HG02759 (cell line): ENCODE data around the gene NUP37.
"Not testable (repeated sequence)": the region's sequence is repeated elsewhere in the genome, so short reads cannot be mapped to it uniquely, and the experiment has no call there.

Source experiments
- ATAC-seq: cut with Tn5 transposase; IDR thresholded peaks from one replicate; pipeline ENCODE4 v1.9.1; 2021; ENCODE audit warnings: mild to moderate bottlenecking, moderate library complexity; ENCODE audit not compliant: unreplicated experiment

NUP37 gene

GRCh38 chr12:102093319-102093718 is 26.6 kb downstream of the NUP37 start:
- no peak for ATAC-seq

GRCh38 chr12:102089228-102089835 is 30.6 kb downstream of the NUP37 start:
- ATAC-seq: not testable (repeated sequence)

GRCh38 chr12:102080842-102081241 is 39.1 kb downstream of the NUP37 start:
- ATAC-seq: no peak

DNA sequence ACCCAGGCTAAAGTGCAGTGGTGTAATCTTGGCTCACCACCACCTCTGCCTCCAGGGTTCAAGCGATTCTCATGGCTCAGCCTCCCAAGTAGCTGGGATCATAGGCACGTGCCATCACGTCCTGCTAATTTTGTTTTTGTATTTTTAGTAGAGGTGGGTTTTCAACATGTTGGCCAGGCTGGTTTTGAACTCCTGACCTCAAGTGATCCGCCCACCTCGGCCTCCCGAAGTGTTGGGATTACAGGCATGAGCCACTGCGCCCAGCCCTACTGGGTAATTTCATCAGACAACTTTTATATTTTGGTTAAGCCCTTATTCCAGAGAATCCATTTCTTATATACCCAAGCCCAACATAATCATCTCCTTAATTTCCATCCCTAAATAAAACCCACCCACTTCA is 47.8 kb downstream of the NUP37 start:
- ATAC-seq: not testable (repeated sequence)

DNA sequence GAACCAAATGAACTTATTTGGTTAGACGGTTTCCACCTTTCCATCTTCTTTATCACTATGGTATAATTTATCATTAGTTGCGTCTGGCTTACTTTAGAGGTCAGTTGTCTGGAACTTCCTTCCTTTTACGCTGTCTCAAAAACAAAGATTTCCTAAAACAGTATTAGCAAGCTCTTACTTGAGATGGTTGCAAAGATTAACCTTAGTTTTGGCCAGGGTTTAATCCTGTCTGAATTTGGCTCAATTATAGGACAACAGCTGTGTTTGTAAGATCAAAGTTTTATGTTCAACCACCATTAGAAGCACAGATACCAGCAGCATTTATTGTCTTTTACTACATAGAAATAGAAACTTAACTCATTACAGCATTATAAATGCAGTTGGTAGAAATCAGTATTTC is 50.2 kb downstream of the NUP37 start:
- no peak for ATAC-seq

GRCh38 chr12:102067574-102068258 is 52.2 kb downstream of the NUP37 start:
- ATAC-seq: no peak

DNA sequence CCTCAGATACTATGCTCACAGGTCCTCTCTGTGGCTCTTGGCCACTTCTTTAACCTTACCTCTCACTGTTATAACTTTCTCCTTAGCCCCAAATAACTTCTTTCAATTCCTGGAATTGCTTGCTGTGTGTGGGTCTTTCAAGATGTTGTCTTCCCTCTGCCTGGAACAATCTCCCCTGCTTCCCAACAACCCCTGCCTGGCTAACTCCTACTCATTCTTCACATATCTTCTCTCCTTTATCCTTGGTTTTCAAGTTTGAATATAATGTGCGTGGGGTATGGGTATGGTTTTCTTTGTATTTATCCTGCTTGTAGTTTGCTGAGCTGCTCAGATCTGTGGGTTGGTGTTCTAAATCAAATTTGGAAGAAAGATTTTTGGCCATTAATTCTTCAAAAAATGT is 55.4 kb downstream of the NUP37 start:
- no peak for ATAC-seq

DNA sequence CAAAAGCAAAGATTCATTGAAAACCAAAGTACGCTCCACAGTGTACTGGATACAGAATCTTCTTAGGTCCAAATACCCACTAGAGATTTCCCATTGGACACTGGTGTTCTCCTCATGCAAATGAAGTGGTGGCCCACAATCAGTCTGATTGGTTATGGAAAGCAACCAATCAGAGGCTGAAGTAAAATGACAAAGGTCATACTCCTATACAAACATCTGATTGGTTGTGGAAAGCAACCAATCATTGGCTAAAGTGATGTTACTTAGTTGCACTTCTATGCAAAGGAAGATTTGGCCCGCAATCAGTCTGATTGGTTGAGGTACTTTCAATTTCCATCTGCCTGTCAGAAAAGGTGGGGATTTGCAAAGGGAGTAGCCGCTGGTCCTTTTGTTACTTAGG is 56.8 kb downstream of the NUP37 start:
- no peak for ATAC-seq

GRCh38 chr12:102062419-102062806 is 57.5 kb downstream of the NUP37 start:
- no peak for ATAC-seq

DNA sequence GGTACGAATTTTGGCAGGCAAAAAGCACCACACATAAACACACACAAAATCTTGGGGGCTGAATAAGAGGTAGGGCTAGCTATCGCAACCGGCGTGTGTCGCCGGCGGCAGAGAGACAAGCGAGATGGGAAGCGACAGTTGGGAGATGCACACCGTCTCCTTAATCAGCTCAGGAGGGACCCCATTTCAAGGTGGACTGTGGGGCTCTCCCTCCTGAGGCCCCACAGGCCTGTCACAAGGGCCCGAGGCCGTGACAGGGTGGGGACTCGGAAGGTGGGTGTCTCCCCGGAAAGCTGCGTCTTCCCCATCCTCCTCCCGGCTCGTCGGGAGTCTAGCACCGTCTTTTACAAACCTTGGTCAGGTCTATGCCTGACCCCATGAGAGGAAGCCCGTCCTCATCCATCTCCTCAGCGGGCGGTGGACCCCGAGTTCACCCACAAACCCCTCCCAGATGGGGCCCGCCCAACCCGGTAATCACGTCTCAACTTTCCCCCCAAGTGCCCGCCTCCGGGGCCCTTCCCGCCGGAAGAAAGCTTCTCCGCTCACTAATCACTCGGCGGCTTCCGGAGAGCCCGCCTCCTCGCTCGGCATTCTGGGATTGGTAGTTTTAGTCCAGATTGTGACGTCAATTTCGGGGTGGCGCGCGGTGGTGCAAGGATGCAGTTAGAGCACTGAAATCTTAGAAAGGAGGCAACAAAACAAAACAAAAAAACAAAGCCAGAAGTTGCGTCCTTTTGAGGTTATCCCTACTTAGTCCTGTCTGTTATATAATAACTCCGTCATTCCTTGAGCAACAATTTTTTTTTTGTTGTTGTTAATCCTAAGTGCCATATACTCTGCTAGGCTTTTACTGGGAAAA is 58.1 kb downstream of the NUP37 start, which contains the start of gene WASHC3:
TSS of gene WASHC3 (minus strand) at position 432 of the 859 bp plus-strand sequence. CDS start at position 403, 29 bp downstream.
- peak; percentile 97 for ATAC-seq

GRCh38 chr12:102061096-102061559 is 58.8 kb downstream of the NUP37 start:
- peak; percentile 34 for ATAC-seq

GRCh38 chr12:102059343-102059742 is 60.6 kb downstream of the NUP37 start:
- no peak for ATAC-seq

DNA sequence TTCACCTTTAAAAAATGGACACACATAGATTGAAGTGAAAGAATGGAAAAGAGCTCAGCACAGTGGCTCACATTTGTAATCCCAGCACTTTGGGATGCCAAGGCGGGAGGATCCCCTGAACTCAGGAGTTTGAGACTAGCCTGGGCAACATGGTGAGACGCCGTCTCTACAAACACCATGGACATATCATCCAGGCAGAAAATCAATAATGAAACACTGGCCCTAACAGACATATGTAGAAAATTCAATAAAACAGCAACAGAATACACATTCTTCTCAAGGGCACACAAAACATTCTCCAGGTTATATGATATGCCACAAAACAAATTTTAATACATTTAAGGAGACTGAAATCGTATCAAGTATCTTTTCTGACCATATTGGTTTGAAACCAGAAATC is 65.6 kb downstream of the NUP37 start:
- no peak for ATAC-seq

- ATAC-seq: no peak
Measured at GRCh38 chr12:102053062-102053349, 66.9 kb downstream of the NUP37 start.

DNA sequence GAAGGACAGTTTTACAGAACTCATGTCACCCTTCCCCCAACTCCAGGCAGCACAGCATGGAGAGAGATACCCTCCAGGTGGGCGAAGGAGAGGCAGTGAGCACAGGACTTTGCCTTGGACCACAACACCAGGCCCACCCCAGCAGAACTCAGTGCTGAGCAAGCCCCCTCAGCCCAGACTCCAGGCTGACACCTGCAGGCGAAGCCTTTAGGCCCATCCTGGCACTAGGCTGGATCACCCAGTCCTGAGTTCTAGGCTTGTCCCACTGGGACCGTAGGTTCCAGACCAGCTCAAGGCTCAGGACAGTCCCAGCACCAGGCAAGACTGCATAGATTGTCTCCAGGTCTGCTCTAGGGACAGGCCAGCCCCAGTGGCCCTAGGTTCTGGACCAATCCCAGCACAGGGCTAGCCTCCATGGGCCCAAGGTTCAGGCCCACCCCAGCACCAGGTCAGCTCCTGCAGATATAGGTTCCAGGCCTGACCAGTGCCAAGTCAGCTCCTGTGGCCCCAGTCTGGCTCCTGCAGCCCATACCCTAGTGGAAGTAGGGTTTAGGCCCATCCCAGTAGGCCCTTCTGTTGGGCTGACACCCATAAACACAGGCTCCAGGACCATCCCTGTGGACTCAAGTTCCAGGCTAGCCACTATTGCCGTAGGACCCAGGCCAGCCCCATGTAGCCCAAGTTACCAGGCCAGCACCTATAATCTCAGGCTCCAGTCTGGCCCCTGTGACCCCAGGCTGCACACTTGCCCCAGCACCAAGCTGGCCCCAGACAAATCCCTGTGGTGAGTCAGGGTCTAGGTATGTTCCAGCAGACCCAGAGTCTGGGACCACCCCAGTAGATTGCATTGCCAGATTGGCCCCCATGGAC is 67.5 kb downstream of the NUP37 start:
- ATAC-seq: no peak

GRCh38 chr12:102051431-102051965 is 68.4 kb downstream of the NUP37 start:
- ATAC-seq: no peak

GRCh38 chr12:102050660-102051430 is 69.1 kb downstream of the NUP37 start:
- no peak for ATAC-seq

- ATAC-seq: peak; percentile 54
Measured at GRCh38 chr12:102043928-102044327, 76.0 kb downstream of the NUP37 start.

DNA sequence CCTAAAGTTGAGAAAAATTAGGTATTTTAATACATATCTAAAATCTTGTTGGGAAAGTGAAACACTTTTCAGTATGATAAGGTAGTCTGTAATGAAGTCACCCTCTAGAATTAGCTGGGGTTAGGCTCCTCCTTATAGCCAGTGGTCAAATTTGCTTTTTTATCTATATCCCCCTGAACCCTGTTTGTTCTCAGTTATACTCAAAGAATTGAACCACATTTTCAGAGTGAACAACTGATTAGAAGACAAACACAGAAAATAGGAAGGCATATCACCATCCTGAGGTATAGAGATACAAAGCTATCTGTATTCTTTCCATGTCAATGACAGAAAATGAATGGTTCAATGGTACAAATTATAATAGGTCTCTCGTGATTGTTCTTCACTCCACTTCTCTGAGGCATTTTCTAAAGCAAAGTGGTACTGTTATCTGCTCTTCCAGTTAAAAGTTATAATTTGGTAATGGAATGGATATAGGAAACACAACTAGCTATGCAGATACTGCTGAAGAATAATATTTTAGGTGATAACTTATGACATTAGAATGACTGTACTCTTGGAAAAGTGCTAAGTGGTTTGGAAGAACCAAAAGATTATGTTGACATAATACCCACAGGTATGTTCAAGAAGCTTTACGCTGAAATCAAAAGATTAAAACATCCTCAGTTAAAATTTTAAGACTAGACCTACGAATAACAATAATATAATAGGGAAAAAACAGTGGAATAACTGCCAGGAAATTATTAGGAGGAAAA is 85.7 kb downstream of the NUP37 start:
- no peak for ATAC-seq
